Lung (tissue), 12 donors: Measurements from ENCODE around the gene MAP3K13. TPM values are rescaled to one million over a fixed set of nuclear protein-coding genes. Genes with fewer than 3 reads are reported as not detected.

Experiments
- ATAC-seq: fragments of 200-7000 bp; cut with Tn5 transposase; one replicate; pipeline ENCODE4 v1.9.1; 2020; ENCODE audit warnings: moderate number of reproducible peaks; ENCODE audit not compliant: insufficient read depth, low FRiP score
- DNase-seq, 3 donors: peaks; one replicate each; pipeline ENCODE4 v3.0.0-alpha.2; 2013 to 2017
- H3K27ac ChIP-seq, 2 donors: one replicate each; pipeline ENCODE4 v1.5.1; 2013; ENCODE audit warnings: mild to moderate bottlenecking in 2 of 2, moderate library complexity in 2 of 2, control low read depth in 1 of 2, inconsistent platforms in 1 of 2, low read depth in 1 of 2, low read length in 1 of 2
- H3K27me3 ChIP-seq, 3 donors: one replicate each; pipeline ENCODE4 v1.5.1; 2013; ENCODE audit warnings: low read length in 2 of 3; ENCODE audit not compliant: control insufficient read depth in 3 of 3, insufficient read depth in 3 of 3
- H3K36me3 ChIP-seq, 4 donors: one replicate each; pipeline ENCODE4 v1.5.1; 2013; ENCODE audit warnings: low read length in 4 of 4, mild to moderate bottlenecking in 1 of 4, moderate library complexity in 1 of 4; ENCODE audit not compliant: control insufficient read depth in 4 of 4, insufficient read depth in 4 of 4
- H3K4me1 ChIP-seq, 5 donors: one replicate each; pipeline ENCODE4 v1.5.1; 2013; ENCODE audit warnings: low read length in 5 of 5, mild to moderate bottlenecking in 2 of 5, moderate library complexity in 1 of 5; ENCODE audit not compliant: control insufficient read depth in 5 of 5, insufficient read depth in 5 of 5
- H3K4me3 ChIP-seq: one replicate; pipeline ENCODE4 v1.5.1; 2013; ENCODE audit warnings: mild to moderate bottlenecking, control low read depth, moderate library complexity
- H3K9ac ChIP-seq, 2 donors: one replicate each; pipeline ENCODE4 v1.5.1; 2013; ENCODE audit warnings: low read length in 2 of 2, control low read depth in 1 of 2; ENCODE audit not compliant: insufficient read depth in 1 of 2
- H3K9me3 ChIP-seq, 4 donors: one replicate each; pipeline ENCODE4 v1.5.1; 2013; ENCODE audit warnings: low read length in 3 of 4, mild to moderate bottlenecking in 1 of 4, moderate library complexity in 1 of 4; ENCODE audit not compliant: control insufficient read depth in 4 of 4, insufficient read depth in 3 of 4
- WGBS, 2 donors: extraction: QIAGEN DNeasy Blood & Tissue Kit; methylation state at CpG; one replicate each; pipeline ENCODE4 v1.1.7; 2013; 5-methylcytosine and 5-hydroxymethylcytosine counted together
- polyA plus RNA-seq, 2 donors: library from polyadenylated mRNA; stranded (reverse); fragments of 200-250 nt; gene quantifications; one replicate each; pipeline ENCODE4 v1.2.1, GENCODE V29; 2013
- total RNA-seq, 2 donors: library from RNA; depleted of rRNA in 1 of 2; stranded (reverse); fragments of >200 nt in 1 of 2; gene quantifications; one replicate each; pipeline ENCODE4 v1.2.1, GENCODE V29; 2014 to 2021
- TF ChIP-seq, protein P1 (sequence below): IDR thresholded peaks from 2 replicates; pipeline ENCODE4 v1.5.1; 2012; ENCODE audit warnings: mild to moderate bottlenecking; ENCODE audit errors: control extremely low read depth, extremely low read depth
- donor health status: control.
- donor health status: control.
- donor health status: Bipolar disorder and iron deficiency.
- donor health status: healthy.
- donor health status: DM: yes; HTN: yes; CAD: no.

The MAP3K13 gene
- total and polyA plus RNA-seq, 4 donors = 20.7 to 74.8 (median 29.3) TPM

DNA sequence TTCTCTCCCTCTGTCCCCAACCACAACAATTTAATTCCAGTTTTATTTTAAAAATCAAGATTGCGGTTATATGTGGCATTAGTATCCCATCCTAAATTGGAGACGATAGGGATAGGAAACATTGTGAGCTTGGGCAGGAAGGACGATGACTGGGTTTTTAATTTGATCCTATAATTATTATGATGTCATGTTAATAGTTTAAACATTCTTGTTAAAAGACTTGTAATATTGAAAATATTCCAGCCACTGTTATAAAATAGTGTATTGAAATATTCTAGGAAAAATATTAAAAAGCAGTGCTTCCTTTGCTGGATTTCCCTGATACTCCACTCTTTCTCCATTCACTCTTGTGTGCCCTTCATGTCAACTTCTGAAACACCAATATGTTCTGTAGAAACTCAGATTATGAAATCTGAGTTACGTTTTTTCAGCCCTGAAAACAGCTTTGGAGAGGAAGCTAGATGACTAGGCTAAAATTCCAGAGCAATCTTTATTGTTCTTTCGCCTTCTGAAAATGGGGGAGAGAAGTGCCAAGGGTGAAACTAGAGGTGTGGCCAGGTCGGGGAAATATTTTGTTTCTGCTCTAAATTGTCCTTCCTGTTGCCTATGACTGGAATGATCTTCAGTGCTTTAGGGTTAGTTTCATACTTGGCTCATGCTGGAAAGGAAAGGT, 46.1 kb upstream of the MAP3K13 start:
- 36 to 44% methylated on average over 6 of the region's 6 CpGs for WGBS, 2 donors
- H3K4me3 ChIP-seq = no peak overlapping the region

DNA sequence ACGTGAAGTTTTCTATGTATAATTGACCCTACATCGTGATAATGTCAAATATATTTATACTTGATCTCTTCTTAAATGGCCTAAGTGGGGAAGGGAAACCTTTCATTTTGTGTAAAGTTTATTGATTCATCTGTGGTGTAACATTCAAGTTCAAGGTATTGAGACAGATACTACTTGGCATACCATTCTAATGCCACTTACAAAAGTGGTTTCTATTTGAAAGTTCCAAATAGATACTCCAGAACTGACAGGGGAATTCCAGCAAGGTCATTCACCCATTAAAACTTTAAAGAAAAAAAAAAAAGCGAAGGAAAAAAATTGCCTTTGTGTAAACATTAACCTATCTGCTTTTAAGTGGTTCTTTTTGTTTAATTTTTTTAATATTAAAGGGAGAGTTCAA, 45.3 kb upstream of the MAP3K13 start:
- Histone ChIP-seq H3K27me3 (no peaks in the 10 kb centered on the region), H3K9ac (no peak overlapping the region), H3K4me3 (no peak overlapping the region), H3K4me1 (peaks cover 0 to 6% (median 0%) of the 10 kb centered on the region in 5 donors), H3K27ac (no peak overlapping the region), H3K9me3 (no peaks in the 10 kb centered on the region), H3K36me3 (no peaks in the 10 kb centered on the region)
- WGBS, 2 donors = 43 to 67% methylated on average over 3 of the region's 3 CpGs
- ATAC-seq (no peak), DNase-seq (peak in 1 of 3 donors; percentile 3)
- TF ChIP-seq, protein P1, sequence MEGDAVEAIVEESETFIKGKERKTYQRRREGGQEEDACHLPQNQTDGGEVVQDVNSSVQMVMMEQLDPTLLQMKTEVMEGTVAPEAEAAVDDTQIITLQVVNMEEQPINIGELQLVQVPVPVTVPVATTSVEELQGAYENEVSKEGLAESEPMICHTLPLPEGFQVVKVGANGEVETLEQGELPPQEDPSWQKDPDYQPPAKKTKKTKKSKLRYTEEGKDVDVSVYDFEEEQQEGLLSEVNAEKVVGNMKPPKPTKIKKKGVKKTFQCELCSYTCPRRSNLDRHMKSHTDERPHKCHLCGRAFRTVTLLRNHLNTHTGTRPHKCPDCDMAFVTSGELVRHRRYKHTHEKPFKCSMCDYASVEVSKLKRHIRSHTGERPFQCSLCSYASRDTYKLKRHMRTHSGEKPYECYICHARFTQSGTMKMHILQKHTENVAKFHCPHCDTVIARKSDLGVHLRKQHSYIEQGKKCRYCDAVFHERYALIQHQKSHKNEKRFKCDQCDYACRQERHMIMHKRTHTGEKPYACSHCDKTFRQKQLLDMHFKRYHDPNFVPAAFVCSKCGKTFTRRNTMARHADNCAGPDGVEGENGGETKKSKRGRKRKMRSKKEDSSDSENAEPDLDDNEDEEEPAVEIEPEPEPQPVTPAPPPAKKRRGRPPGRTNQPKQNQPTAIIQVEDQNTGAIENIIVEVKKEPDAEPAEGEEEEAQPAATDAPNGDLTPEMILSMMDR = no peak

More for the DNA sequence above, 46.1 kb upstream of the MAP3K13 start:
- TF ChIP-seq, protein P1 = no peak
- DNase-seq = peak in 2 of 3 donors; percentile 41 to 50
- peak; percentile 58 for ATAC-seq
- Histone ChIP-seq H3K27me3 (no peaks in the 10 kb centered on the region), H3K27ac (no peak overlapping the region), H3K36me3 (no peaks in the 10 kb centered on the region), H3K4me1 (peaks cover 0 to 6% (median 0%) of the 10 kb centered on the region in 5 donors), H3K9me3 (no peaks in the 10 kb centered on the region), H3K9ac (no peak overlapping the region)

DNA sequence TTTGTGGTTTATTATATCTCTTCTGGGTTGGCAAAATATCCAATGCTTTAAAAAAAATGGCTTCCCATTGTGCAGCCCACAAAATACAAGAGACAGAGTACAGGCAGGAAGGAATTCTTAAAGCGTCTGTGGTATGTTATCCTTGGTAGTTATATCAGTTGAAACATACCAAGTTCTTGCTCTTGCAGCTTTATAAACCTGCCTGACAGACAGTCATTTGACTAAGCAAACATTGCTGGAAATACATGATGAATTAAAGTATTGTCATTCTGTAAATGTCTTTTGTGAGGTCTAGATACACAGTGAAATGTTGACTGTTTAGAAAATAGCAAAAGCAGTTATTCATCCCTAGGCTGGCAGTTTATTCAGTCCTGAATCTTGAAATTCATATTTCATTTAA, 44.8 kb upstream of the MAP3K13 start:
- Histone ChIP-seq H3K27me3 (no peaks in the 10 kb centered on the region), H3K36me3 (no peaks in the 10 kb centered on the region), H3K9me3 (no peaks in the 10 kb centered on the region), H3K9ac (peak overlapping the region in 1 of 2 donors; percentile 5), H3K4me3 (no peak overlapping the region), H3K27ac (no peak overlapping the region), H3K4me1 (peaks cover 0 to 6% (median 0%) of the 10 kb centered on the region in 5 donors)
- TF ChIP-seq, protein P1 = no peak
- DNase-seq (peak in 1 of 3 donors; percentile 11), ATAC-seq (no peak)
- 30 to 77% methylated on average over 1 of the region's 1 CpG for WGBS, 2 donors
